Neural cell (in vitro differentiated cells): ENCODE data around the gene WRAP53. TPM values are rescaled to one million over a fixed set of nuclear protein-coding genes. Genes with fewer than 3 reads are reported as not detected.

Experiments
- H2AFZ ChIP-seq: fragments of 200-600, 300-800 bp; sonication (generic), shearing (Covaris generic); 2 replicates; pipeline ENCODE4 v1.6.0; 2014; ENCODE audit warnings: low read depth, mild to moderate bottlenecking, antibody characterized with exemption, low read length, moderate library complexity
- H3F3A ChIP-seq: fragments of 200-600 bp; shearing (Covaris generic); 2 replicates; pipeline ENCODE4 v1.6.1; 2016; ENCODE audit warnings: mild to moderate bottlenecking, moderate library complexity, mixed read lengths, antibody characterized with exemption, low read length; ENCODE audit not compliant: insufficient read depth, poor library complexity, severe bottlenecking
- H3K27ac ChIP-seq: fragments of 200-600, 300-800 bp; sonication (generic), shearing (Covaris generic); 2 replicates; pipeline ENCODE4 v1.5.1; 2014; ENCODE audit warnings: mild to moderate bottlenecking, low read length, moderate library complexity
- H3K27me3 ChIP-seq: fragments of 300-800, 200-600 bp; sonication (generic), shearing (Covaris generic); 2 replicates; pipeline ENCODE4 v1.6.0; 2014; ENCODE audit warnings: mild to moderate bottlenecking, low read depth, low read length, moderate library complexity; ENCODE audit not compliant: insufficient read depth
- H3K36me3 ChIP-seq: fragments of 300-800, 200-600 bp; sonication (generic), shearing (Covaris generic); 2 replicates; pipeline ENCODE4 v1.5.1; 2014; ENCODE audit warnings: mild to moderate bottlenecking, antibody characterized with exemption, low read length, moderate library complexity; ENCODE audit not compliant: insufficient read depth
- H3K4me2 ChIP-seq: fragments of 300-800, 200-600 bp; sonication (generic), shearing (Covaris generic); 2 replicates; pipeline ENCODE4 v1.6.0; 2014; ENCODE audit warnings: mild to moderate bottlenecking, low read length
- H3K4me3 ChIP-seq: fragments of 300-800, 200-600 bp; sonication (generic), shearing (Covaris generic); 2 replicates; pipeline ENCODE4 v1.5.1; 2014; ENCODE audit warnings: mild to moderate bottlenecking, low read length, moderate library complexity
- H3K79me2 ChIP-seq: fragments of 200-600 bp; shearing (Covaris generic); replicated peaks from 2 replicates; pipeline ENCODE4 v1.6.0; 2014; ENCODE audit warnings: mild to moderate bottlenecking, low read length, moderate library complexity; ENCODE audit not compliant: insufficient read depth
- H3K9ac ChIP-seq: fragments of 300-800, 200-600 bp; sonication (generic), shearing (Covaris generic); 2 replicates; pipeline ENCODE4 v1.6.1; 2016; ENCODE audit warnings: mild to moderate bottlenecking, low read length, mixed read lengths
- H3K9me2 ChIP-seq: fragments of 200-600 bp; shearing (Covaris generic); 2 replicates; pipeline ENCODE4 v1.6.1; 2016; ENCODE audit warnings: mild to moderate bottlenecking, low read length, mixed read lengths; ENCODE audit not compliant: insufficient read depth
- H3K9me3 ChIP-seq: fragments of 200-600, 300-800 bp; sonication (generic), shearing (Covaris generic); 2 replicates; pipeline ENCODE4 v1.6.1; 2016; ENCODE audit warnings: mild to moderate bottlenecking, mixed run types, low read length, moderate library complexity, mixed read lengths
- H4K20me1 ChIP-seq: fragments of 200-600 bp; shearing (Covaris generic); 2 replicates; pipeline ENCODE4 v1.6.1; 2016; ENCODE audit warnings: mild to moderate bottlenecking, mixed run types; ENCODE audit not compliant: insufficient read depth
- CTCF ChIP-seq: fragments of 450-650 bp; IDR thresholded peaks from 2 replicates; pipeline ENCODE4 v1.5.1; 2014; ENCODE audit warnings: antibody characterized with exemption, mild to moderate bottlenecking, moderate library complexity; ENCODE audit not compliant: poor library complexity, severe bottlenecking
- EP300 ChIP-seq: fragments of 450-650 bp; conservative IDR thresholded peaks from 2 replicates; pipeline ENCODE4 v1.6.1; 2014; ENCODE audit warnings: antibody characterized with exemption, mild to moderate bottlenecking, moderate library complexity; ENCODE audit not compliant: poor library complexity, severe bottlenecking
- EZH2 ChIP-seq: fragments of 200-600, 300-800 bp; shearing (Covaris generic), sonication (generic); IDR thresholded peaks from 2 replicates; pipeline ENCODE4 v1.6.1; 2014; ENCODE audit warnings: antibody characterized with exemption, low read length, borderline replicate concordance, mild to moderate bottlenecking; ENCODE audit not compliant: insufficient read depth, poor library complexity, severe bottlenecking
- MXI1 ChIP-seq: fragments of 450-650 bp; conservative IDR thresholded peaks from 2 replicates; pipeline ENCODE4 v1.6.1; 2014; ENCODE audit warnings: antibody characterized with exemption, mild to moderate bottlenecking; ENCODE audit not compliant: poor library complexity, severe bottlenecking
- POLR2AphosphoS5 ChIP-seq: IDR thresholded peaks from 2 replicates; pipeline ENCODE4 v1.6.1; 2012
- RAD21 ChIP-seq: fragments of 450-650 bp; conservative IDR thresholded peaks from 2 replicates; pipeline ENCODE4 v1.6.1; 2014; ENCODE audit warnings: antibody characterized with exemption, mild to moderate bottlenecking, moderate library complexity
- REST ChIP-seq: IDR thresholded peaks from 2 replicates; pipeline ENCODE4 v1.6.1; 2012; ENCODE audit warnings: borderline replicate concordance
- SMC3 ChIP-seq: fragments of 450-650 bp; conservative IDR thresholded peaks from 2 replicates; pipeline ENCODE4 v1.6.1; 2014; ENCODE audit warnings: antibody characterized with exemption, mild to moderate bottlenecking, moderate library complexity; ENCODE audit not compliant: poor library complexity
- TAF1 ChIP-seq: IDR thresholded peaks from 2 replicates; pipeline ENCODE4 v1.6.1; 2012; ENCODE audit warnings: low read depth
- polyA plus RNA-seq: library from polyadenylated mRNA; depleted of rRNA; stranded (reverse); fragments of >200 nt; gene quantifications from 2 replicates; pipeline ENCODE4 v1.2.3, GENCODE V29; 2014

Gene WRAP53
- polyA plus RNA-seq, 1 donor from 2014 or later = 20.1 TPM

DNA sequence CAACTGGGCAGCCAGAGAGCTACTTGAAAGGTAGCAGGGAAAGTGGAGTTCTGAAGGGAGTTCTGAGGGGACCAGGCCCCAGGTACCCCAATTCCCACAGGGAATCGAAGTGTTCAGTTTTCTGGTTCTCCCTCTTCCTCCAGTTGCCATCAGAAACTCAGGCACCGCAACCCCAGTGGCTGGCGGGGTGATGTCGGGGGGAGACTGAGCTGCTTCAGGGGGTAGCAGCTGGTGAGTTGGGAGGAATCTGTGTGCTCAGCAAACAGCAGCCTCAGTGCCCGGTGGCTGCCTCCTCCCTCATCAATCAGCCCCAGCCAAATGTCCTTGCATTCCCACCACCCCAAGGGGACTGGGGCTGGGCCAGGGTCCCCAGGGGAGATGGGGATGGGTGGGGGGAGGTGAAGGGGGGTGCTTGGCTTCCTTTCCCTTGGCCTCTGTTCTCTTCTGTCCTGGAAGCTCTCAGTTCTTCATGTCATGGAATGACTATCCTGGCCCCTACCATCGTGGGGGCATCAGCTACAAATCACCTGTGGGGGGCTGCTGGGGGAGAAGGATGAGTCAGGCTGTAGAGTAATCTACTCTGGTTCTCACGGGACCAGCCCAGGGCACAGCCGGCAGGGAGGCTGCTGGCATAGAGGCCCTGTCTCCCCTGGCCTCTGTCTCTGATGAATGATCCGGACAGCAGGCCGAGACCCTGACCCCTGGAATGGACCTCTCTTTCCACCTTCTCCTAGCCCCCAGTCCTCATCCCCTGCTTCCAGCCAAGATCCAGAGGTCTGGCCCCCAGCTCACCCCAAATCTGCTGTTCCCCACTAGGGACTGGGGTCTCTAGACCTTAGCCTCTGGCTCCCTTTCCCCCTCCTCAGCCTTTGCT lies 26.7 kb downstream of the WRAP53 start:
- Histone ChIP-seq H3K4me2 (no peak overlapping the region), H3K9me2 (no peaks in the 10 kb centered on the region), H3K9me3 (no peaks in the 10 kb centered on the region), H4K20me1 (no peaks in the 10 kb centered on the region), H3K27me3 (no peaks in the 10 kb centered on the region), H3K36me3 (no peaks in the 10 kb centered on the region), H3K9ac (peak overlapping the region; percentile 22), H3F3A (peaks cover 10% of the 10 kb centered on the region), H3K4me3 (no peak overlapping the region), H3K27ac (no peak overlapping the region), H3K79me2 (peaks cover 6% of the 10 kb centered on the region), H2AFZ (no peak overlapping the region)
- TF ChIP-seq RAD21 = no peak
- no peak for TF ChIP-seq TAF1
- no peak for TF ChIP-seq SMC3
- no peak for TF ChIP-seq EP300
- no peak for TF ChIP-seq EZH2
- TF ChIP-seq MXI1 = no peak
- TF ChIP-seq POLR2AphosphoS5 = no peak
- TF ChIP-seq CTCF = no peak
- no peak for TF ChIP-seq REST

- H3K27ac ChIP-seq = peak overlapping the region; percentile 81
- H3K79me2 ChIP-seq = peaks cover 6% of the 10 kb centered on the region
- peak overlapping the region; percentile 81 for H3K9ac ChIP-seq
- no peaks in the 10 kb centered on the region for H3K36me3 ChIP-seq
- H3K9me3 ChIP-seq = no peaks in the 10 kb centered on the region
- TF ChIP-seq TAF1 (no peak), POLR2AphosphoS5 (no peak), REST (no peak), RAD21 (no peak), MXI1 (no peak), EZH2 (no peak), SMC3 (no peak), CTCF (no peak), EP300 (no peak)
- H2AFZ ChIP-seq = peak overlapping the region; percentile 19
- H3F3A ChIP-seq = peaks cover 10% of the 10 kb centered on the region
- H3K27me3 ChIP-seq = no peaks in the 10 kb centered on the region
- H4K20me1 ChIP-seq = no peaks in the 10 kb centered on the region
- H3K4me3 ChIP-seq = peak overlapping the region; percentile 77
- no peaks in the 10 kb centered on the region for H3K9me2 ChIP-seq
- H3K4me2 ChIP-seq = peak overlapping the region; percentile 81
These were observed 27.9 kb downstream of the WRAP53 start for GRCh38 chr17:7715936-7716886.
